IMR-90 (cell line): ENCODE results near the gene PMIS2. TPM values are rescaled to one million over a fixed set of nuclear protein-coding genes. Genes with fewer than 3 reads are reported as not detected.

ENCODE experiments used
- ATAC-seq: fragments of 200-7000 bp; cut with Tn5 transposase; 2 replicates; pipeline ENCODE4 v1.9.1; 2020; ENCODE audit warnings: low read depth, mild to moderate bottlenecking, moderate library complexity
- BruUV-seq: library from RNA; stranded (reverse); fragments of 400-500 nt; replicated peaks from 2 replicates; lab custom pipeline; 2021; lab: Mats Ljungman, UMichigan
- CTCF ChIA-PET: fragments of 300-600 bp; formaldehyde crosslinking; extraction: SDS; loops from one replicate; lab custom pipeline; 2021; ENCODE audit warnings: antibody characterized with exemption; lab: Yijun Ruan, JAX
- POLR2A ChIA-PET: fragments of 300-600 bp; sonication (Branson Sonifier 250); formaldehyde crosslinking; loops from one replicate; lab custom pipeline; 2022; ENCODE audit warnings: antibody characterized with exemption; ENCODE audit not compliant: unreplicated experiment; lab: Charles Lee
- DNase-seq: peaks from one replicate; pipeline ENCODE4 v3.0.0; 2013
- H2AFZ ChIP-seq: replicated peaks from 2 replicates; pipeline ENCODE3; 2013; ENCODE audit warnings: low read length, mild to moderate bottlenecking; ENCODE audit not compliant: poor library complexity
- H2AK5ac ChIP-seq: 2 replicates; pipeline ENCODE4 v1.6.1; 2013; ENCODE audit warnings: low read depth, low read length, inconsistent platforms
- H2AK9ac ChIP-seq: replicated peaks from 2 replicates; pipeline ENCODE3; 2013; ENCODE audit warnings: mild to moderate bottlenecking, low read depth, low read length, moderate library complexity; ENCODE audit not compliant: poor library complexity
- H2BK120ac ChIP-seq: 2 replicates; pipeline ENCODE4 v1.6.1; 2013; ENCODE audit warnings: low read depth, low read length, inconsistent platforms
- H2BK15ac ChIP-seq: 3 replicates; pipeline ENCODE4 v1.6.1; 2013; ENCODE audit warnings: low read depth, low read length, inconsistent platforms
- H2BK20ac ChIP-seq: 2 replicates; pipeline ENCODE4 v1.6.1; 2013; ENCODE audit warnings: low read depth, mild to moderate bottlenecking, inconsistent platforms, low read length, moderate library complexity
- H2BK5ac ChIP-seq: 2 replicates; pipeline ENCODE4 v1.6.1; 2013; ENCODE audit warnings: mild to moderate bottlenecking, low read depth, low read length, inconsistent platforms; ENCODE audit not compliant: poor library complexity, severe bottlenecking
- H3K14ac ChIP-seq: replicated peaks from 2 replicates; pipeline ENCODE4 v1.6.1; 2013; ENCODE audit warnings: low read depth, low read length, inconsistent platforms
- H3K18ac ChIP-seq: 2 replicates; pipeline ENCODE4 v1.6.1; 2013; ENCODE audit warnings: low read depth, low read length, control low read depth
- H3K23ac ChIP-seq: 2 replicates; pipeline ENCODE4 v1.6.1; 2013; ENCODE audit warnings: low read depth, low read length, inconsistent platforms
- H3K27ac ChIP-seq: 2 replicates; pipeline ENCODE4 v1.5.1; 2013; ENCODE audit warnings: mild to moderate bottlenecking, control low read depth, low read length; ENCODE audit not compliant: insufficient read depth
- H3K27me3 ChIP-seq: 2 replicates; pipeline ENCODE4 v1.6.1; 2013; ENCODE audit warnings: low read length; ENCODE audit not compliant: control insufficient read depth, insufficient read depth
- H3K36me3 ChIP-seq: 2 replicates; pipeline ENCODE4 v1.6.1; 2013; ENCODE audit warnings: low read length, mixed read lengths; ENCODE audit not compliant: control insufficient read depth, insufficient read depth
- H3K4ac ChIP-seq: 2 replicates; pipeline ENCODE4 v1.6.1; 2013; ENCODE audit warnings: low read depth, low read length, inconsistent platforms
- H3K4me1 ChIP-seq: 2 replicates; pipeline ENCODE4 v1.6.1; 2013; ENCODE audit warnings: low read length, mixed read lengths; ENCODE audit not compliant: control insufficient read depth, insufficient read depth
- H3K4me2 ChIP-seq: 2 replicates; pipeline ENCODE4 v1.6.1; 2013; ENCODE audit warnings: low read depth, mild to moderate bottlenecking, control low read depth, low read length, moderate library complexity
- H3K4me3 ChIP-seq: 2 replicates; pipeline ENCODE4 v1.5.1; 2013; ENCODE audit warnings: low read depth, mild to moderate bottlenecking, control low read depth, low read length, moderate library complexity; ENCODE audit not compliant: insufficient read depth
- H3K56ac ChIP-seq: 2 replicates; pipeline ENCODE4 v1.6.1; 2013; ENCODE audit warnings: low read length, inconsistent platforms; ENCODE audit not compliant: insufficient read depth; ENCODE audit errors: extremely low read depth
- H3K79me1 ChIP-seq, 2 experiments: 2 replicates each; pipeline ENCODE4 v1.6.1; 2013; ENCODE audit warnings: low read length in 2 of 2, inconsistent platforms in 1 of 2, low read depth in 1 of 2
- H3K9ac ChIP-seq: 2 replicates; pipeline ENCODE4 v1.6.1; 2013; ENCODE audit warnings: low read depth, low read length, control low read depth
- H3K9me1 ChIP-seq: 2 replicates; pipeline ENCODE4 v1.6.1; 2013; ENCODE audit warnings: low read length, inconsistent platforms; ENCODE audit not compliant: insufficient read depth
- H3K9me3 ChIP-seq: 2 replicates; pipeline ENCODE4 v1.6.1; 2013; ENCODE audit warnings: low read length; ENCODE audit not compliant: control insufficient read depth, insufficient read depth
- H4K20me1 ChIP-seq: 2 replicates; pipeline ENCODE4 v1.6.1; 2013; ENCODE audit warnings: low read length, inconsistent platforms; ENCODE audit not compliant: insufficient read depth
- H4K5ac ChIP-seq: 2 replicates; pipeline ENCODE4 v1.6.1; 2013; ENCODE audit warnings: mild to moderate bottlenecking, low read depth, low read length, control low read depth
- H4K8ac ChIP-seq, 2 experiments: 2 replicates each; pipeline ENCODE4 v1.6.1; 2013; ENCODE audit warnings: low read depth in 2 of 2, low read length in 2 of 2, control low read depth in 1 of 2, inconsistent platforms in 1 of 2
- H4K91ac ChIP-seq: 2 replicates; pipeline ENCODE4 v1.6.1; 2013; ENCODE audit warnings: low read depth, low read length, inconsistent platforms; ENCODE audit not compliant: insufficient read depth
- CHD1 ChIP-seq: IDR thresholded peaks from 2 replicates; pipeline ENCODE4 v1.6.1; 2012; ENCODE audit warnings: low read depth, low read length, improper control_type of control experiment
- RCOR1 ChIP-seq: IDR thresholded peaks from 2 replicates; pipeline ENCODE4 v1.6.1; 2012; ENCODE audit warnings: mild to moderate bottlenecking, low read length, improper control_type of control experiment; ENCODE audit not compliant: insufficient replicate concordance
- RFX5 ChIP-seq: IDR thresholded peaks from 2 replicates; pipeline ENCODE4 v1.8.0; 2012; ENCODE audit warnings: low read depth, mild to moderate bottlenecking, low read length, moderate library complexity
- WGBS, 2 experiments: methylation state at CpG; one replicate each; pipeline versions ENCODE4 v1.1.5 to v1.1.7; 2013; ENCODE audit warnings: missing lambda C conversion rate in 2 of 2; ENCODE audit not compliant: insufficient read length in 1 of 2; ENCODE audit errors: extremely low coverage in 2 of 2; 5-methylcytosine and 5-hydroxymethylcytosine counted together
- dilution Hi-C: fragments of 300-500 bp; cut with HindIII; formaldehyde crosslinking; loops from one replicate; pipeline ENCODE4 v1.14.3; 2018; ENCODE audit warnings: low sequenced_read_pairs; ENCODE audit not compliant: unreplicated experiment
- in situ Hi-C: fragments of 300-500 bp; cut with MboI; formaldehyde crosslinking; loops from 3 replicates; pipeline ENCODE4 v1.14.3; 2019; ENCODE audit warnings: low sequenced_read_pairs, inconsistent platforms, mixed read lengths
- intact Hi-C: fragments of 100-400 bp; cut with micrococcal nuclease; formaldehyde crosslinking; loops from 2 replicates; pipeline ENCODE4 v1.10.0; 2022
- polyA plus RNA-seq, 3 experiments: library from polyadenylated mRNA; depleted of rRNA; stranded (reverse); fragments of >200 nt; gene quantifications; 2 replicates each; pipeline ENCODE4 v1.2.3, GENCODE V29; 2012; ENCODE audit warnings: low replicate concordance in 1 of 3
- total RNA-seq: library from RNA; depleted of rRNA; stranded (reverse); fragments of >200 nt; gene quantifications from 2 replicates; pipeline ENCODE4 v1.2.3, GENCODE V29; 2012

Gene PMIS2
- total and polyA plus RNA-seq, 2 of the 4 experiments (the other 2 are of a cell fraction): not detected

DNA sequence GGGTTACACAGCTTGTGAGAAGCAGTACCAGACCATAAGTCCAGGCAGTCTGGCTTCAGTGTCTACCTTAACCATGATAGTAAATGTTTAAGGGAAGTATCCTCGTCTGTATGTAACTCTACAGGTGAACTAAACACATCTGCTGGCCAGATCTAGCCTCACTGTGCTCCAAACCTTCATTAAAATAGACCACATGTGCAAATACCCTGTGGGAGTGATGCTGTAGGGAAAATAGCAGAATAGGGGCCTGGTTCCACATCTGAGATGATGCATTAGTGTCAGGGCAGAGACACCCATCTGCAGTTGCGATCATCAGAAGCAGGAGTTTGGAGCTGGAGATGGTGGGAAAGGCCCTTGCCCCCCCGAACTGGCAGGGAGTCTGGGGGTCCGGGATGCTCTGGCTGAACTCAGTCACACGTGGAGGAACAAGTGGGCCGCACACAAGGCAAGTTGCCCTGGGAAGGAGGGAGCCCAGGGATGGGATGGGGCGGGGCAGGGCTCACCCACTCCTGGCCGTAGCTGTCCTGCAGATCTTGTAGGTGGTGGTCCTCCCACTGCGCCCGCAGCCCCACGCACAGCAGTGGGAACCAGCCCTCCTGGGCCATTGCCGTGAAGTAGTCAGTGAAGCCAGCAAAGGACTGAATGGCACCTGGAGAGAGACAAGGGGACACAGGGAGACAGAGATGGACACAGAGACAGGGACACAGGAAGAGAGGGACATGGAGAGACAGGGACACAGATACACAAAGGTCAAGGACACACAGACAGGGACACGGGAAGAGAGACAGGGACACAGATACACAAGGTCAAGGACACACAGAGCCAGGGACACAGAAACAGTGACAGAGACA, 33.2 kb upstream of the PMIS2 start:
- Histone ChIP-seq H3K36me3 (peaks cover 2% of the 10 kb centered on the region; the same call in 1 of the 2 replicates), H3K4me2 (no peak overlapping the region), H3K56ac (no peak overlapping the region), H2BK15ac (no peak overlapping the region), H3K27me3 (peaks cover 20% of the 10 kb centered on the region), H4K8ac (no peak overlapping the region), H2BK20ac (no peak overlapping the region), H4K91ac (no peak overlapping the region), H3K79me1 (peaks cover 3 to 6% of the 10 kb centered on the region in 2 experiments; a peak in 2 of 4 replicates), H3K4me3 (no peak overlapping the region), H3K4me1 (no peaks in the 10 kb centered on the region), H4K5ac (no peak overlapping the region), H4K20me1 (0 out of 2 replicates have a peak, but pooled peaks cover 7% of the 10 kb centered on the region), H2AK9ac (no peak overlapping the region), H2AFZ (no peak overlapping the region), H3K27ac (no peak overlapping the region), H3K23ac (no peak overlapping the region), H2BK5ac (no peak overlapping the region), H2BK120ac (no peak overlapping the region), H3K9me1 (no peaks in the 10 kb centered on the region), H3K9me3 (no peaks in the 10 kb centered on the region), H2AK5ac (no peak overlapping the region), H3K18ac (no peak overlapping the region), H3K4ac (no peak overlapping the region), H3K9ac (no peak overlapping the region), H3K14ac (no peak overlapping the region)
- DNase-seq (no peak), ATAC-seq (no peak)
- ChIA-PET CTCF (no interaction called here), POLR2A (no interaction called here)
- WGBS, 2 experiments: 65% methylated on average over 5 of the region's 13 CpGs; no CpG with 5 or more reads in 1 of the 2 experiments
- TF ChIP-seq RCOR1: no peak
- TF ChIP-seq RFX5: no peak
- TF ChIP-seq CHD1: no peak
- no TSS peak for BruUV-seq
- dilution Hi-C loops (no loop called here), intact Hi-C loops (no loop called here), in situ Hi-C loops (no loop called here)
